GM19099 (cell line): ENCODE results near the gene UNC13C.

ENCODE experiments used
- POLR2A ChIP-seq: IDR thresholded peaks from 3 replicates; pipeline ENCODE4 v1.6.1; 2011; ENCODE audit warnings: low read depth; ENCODE audit not compliant: insufficient read length; ENCODE audit errors: extremely low read depth

The UNC13C gene

GRCh38 chr15:54540721-54541120 lies 562.5 kb downstream of the UNC13C start:
- no peak for TF ChIP-seq POLR2A

DNA sequence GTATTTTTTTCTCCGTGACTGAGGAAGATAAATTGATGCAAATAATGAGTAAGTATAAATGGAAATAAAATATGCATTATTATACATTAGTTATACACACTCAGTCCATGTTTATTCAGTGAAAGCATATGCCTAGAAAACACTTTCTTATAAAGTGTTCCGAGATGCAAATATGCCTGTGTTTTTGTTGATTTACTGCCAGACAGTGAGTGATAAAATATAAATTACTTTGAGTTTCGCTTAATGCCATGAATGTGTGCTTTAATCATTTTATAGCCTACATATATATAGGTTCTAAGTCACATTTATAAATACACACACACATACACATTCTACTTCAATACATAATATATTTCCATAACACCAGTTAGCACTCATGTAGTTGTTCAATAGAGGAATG lies 569.2 kb downstream of the UNC13C start:
- no peak for TF ChIP-seq POLR2A

GRCh38 chr15:54550954-54551353 lies 572.7 kb downstream of the UNC13C start:
- TF ChIP-seq POLR2A, result no peak

DNA sequence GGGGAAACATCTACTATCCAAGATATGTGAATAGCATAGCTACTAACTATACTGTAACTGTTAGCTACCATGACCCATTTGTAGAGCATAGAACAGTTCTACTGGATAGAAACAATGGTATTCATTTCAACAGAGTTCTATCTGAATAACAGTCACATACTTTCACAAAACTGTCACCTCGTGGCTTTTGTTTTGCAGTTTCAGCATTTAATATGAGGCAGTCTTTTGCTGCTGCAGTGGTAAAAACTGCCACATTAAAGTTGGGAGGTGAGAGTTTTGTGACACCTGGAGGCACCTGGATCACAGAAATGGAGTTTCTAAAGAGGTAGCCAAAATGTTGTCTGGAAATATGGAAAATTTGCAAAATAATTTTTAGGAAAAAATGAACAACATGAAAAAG lies 578.0 kb downstream of the UNC13C start:
- no peak for TF ChIP-seq POLR2A

DNA sequence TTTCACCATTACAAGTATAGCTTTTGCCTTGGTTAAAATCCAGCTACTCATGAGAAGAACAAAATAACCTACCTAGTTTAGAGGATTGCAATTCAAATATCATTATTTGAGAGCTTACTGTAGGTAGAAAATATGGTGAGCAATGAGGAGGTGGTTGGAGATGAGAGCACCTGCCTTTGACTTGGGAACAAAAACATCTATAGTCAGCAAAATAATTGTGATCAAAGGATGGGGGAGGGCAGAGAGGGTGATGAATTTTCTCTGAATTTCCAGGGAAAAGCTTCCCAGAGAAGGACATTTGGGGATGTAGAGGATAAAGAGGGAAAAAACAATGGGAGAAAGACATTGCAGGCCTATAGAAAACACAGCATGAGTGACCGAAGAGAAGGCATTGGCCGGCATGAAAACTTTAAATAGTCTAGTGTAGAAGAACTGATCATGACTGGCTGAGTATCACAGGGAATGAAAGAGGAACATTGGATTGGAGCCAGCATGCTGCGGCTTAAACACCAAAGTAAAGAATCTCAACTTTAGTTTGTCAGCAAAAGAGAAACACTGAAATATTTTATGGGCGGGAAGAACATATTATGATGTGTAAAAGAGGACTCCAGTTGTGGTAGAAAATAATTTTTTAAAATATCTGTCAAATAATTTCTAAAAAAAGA lies 581.3 kb downstream of the UNC13C start:
- no peak for TF ChIP-seq POLR2A

DNA sequence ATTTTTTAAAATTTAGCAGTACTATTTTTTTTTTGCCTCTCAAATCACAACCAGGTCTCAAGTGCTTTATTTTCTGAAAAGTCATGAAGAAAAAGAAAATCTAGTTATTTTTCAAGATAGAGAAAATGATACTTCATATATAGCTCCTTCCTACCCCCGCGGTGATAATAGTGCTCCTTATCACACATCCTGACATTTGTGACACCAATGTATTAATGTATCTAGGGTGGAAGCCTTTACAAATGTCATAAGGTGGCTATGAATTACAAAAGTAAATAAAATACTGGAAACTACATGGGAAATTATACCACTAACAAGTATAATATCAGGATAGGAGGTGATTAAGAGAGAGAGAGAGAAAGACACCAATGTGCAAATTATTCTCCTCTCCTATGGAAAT lies 582.2 kb downstream of the UNC13C start:
- no peak for TF ChIP-seq POLR2A

GRCh38 chr15:54564166-54564565 lies 585.9 kb downstream of the UNC13C start:
- TF ChIP-seq POLR2A, result no peak

DNA sequence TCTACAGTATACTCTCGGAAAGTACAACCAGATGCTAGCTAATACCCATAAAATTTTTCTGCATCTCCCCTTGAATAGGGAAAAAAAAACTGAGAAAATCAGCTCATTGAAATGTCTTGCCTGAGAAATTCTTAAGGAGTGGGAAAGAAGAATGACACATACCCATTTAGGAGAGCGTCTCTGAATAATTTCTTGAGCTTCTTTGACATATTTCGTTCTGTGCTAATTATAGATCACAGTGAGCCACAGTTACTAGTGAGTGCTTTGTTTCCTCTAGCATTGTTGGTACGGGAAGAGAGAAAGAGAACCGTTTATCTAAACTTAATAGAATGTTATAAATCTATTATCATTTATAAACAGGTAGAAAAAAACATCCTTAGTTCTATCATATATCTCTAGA lies 588.4 kb downstream of the UNC13C start:
- TF ChIP-seq POLR2A, result no peak

GRCh38 chr15:54567408-54568035 lies 589.3 kb downstream of the UNC13C start:
- TF ChIP-seq POLR2A, result no peak

- TF ChIP-seq POLR2A, result no peak
Observed at GRCh38 chr15:54568381-54568780, 590.1 kb downstream of the UNC13C start.

DNA sequence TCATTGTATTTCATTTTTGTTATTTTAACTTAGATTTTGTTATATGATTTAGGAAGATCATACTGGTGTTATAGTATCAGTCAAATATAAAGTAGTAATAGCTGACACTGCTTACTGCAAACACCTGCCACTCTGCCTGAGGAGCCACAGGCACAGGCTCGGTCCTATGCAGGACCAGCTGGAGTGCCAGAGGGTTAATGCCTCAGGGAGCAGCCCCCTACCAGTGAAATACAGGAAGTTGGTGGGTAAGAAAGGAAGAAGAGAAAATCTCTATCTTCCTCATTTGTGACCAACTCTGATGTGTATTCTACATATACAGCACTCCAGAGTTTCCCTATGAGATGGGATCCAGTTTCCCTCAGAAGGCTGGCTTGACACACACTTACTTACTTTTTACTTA lies 593.3 kb downstream of the UNC13C start:
- no peak for TF ChIP-seq POLR2A

DNA sequence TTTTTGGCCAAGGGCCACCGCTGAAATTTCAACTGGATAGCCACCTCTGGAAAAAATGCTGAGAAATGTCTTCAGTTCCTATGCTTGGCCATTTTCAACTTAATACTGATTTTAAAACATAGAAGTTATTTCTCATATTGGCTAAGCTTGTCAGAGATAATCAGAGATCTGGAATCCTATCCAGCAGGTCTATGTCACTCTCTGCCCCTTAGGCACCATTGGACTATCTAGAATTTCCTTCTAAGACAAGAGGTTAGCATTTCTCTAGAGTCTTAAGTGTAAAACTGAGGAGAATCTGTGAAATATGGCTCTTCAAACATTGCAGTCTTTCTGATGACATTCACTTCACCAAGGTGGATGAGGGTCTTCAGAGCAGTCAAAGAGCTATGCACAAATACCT lies 597.3 kb downstream of the UNC13C start:
- TF ChIP-seq POLR2A, result no peak

GRCh38 chr15:54576298-54576935 lies 598.2 kb downstream of the UNC13C start:
- no peak for TF ChIP-seq POLR2A

GRCh38 chr15:54577476-54578250 lies 599.4 kb downstream of the UNC13C start:
- no peak for TF ChIP-seq POLR2A

- TF ChIP-seq POLR2A, result no peak
Observed at GRCh38 chr15:54579855-54580254, 601.6 kb downstream of the UNC13C start.
